GM19193 (cell line): ENCODE measurements around the gene CALR3.

Source experiments
- POLR2A ChIP-seq: IDR thresholded peaks from 4 replicates; pipeline ENCODE4 v1.6.1; 2011; ENCODE audit not compliant: insufficient read depth, insufficient read length; ENCODE audit errors: extremely low read depth

Gene CALR3

GRCh38 chr19:16449330-16449961, 46.5 kb downstream of the CALR3 start:
- TF ChIP-seq POLR2A: no peak

- TF ChIP-seq POLR2A: peak; percentile 12
Measured at GRCh38 chr19:16446724-16447368, 49.1 kb downstream of the CALR3 start.

GRCh38 chr19:16446108-16446723, 49.8 kb downstream of the CALR3 start:
- peak; percentile 51 for TF ChIP-seq POLR2A

- TF ChIP-seq POLR2A: peak; percentile 51
Measured at GRCh38 chr19:16445238-16446107, 50.5 kb downstream of the CALR3 start.

- no peak for TF ChIP-seq POLR2A
Measured at GRCh38 chr19:16444269-16444600, 51.7 kb downstream of the CALR3 start.

GRCh38 chr19:16442386-16443276, 53.3 kb downstream of the CALR3 start:
- TF ChIP-seq POLR2A: no peak

- TF ChIP-seq POLR2A: no peak
Measured at GRCh38 chr19:16441661-16442162, 54.3 kb downstream of the CALR3 start.

- no peak for TF ChIP-seq POLR2A
Measured at GRCh38 chr19:16436780-16437332, 59.1 kb downstream of the CALR3 start.

GRCh38 chr19:16435999-16436650, 59.8 kb downstream of the CALR3 start:
- no peak for TF ChIP-seq POLR2A

GRCh38 chr19:16435238-16435917, 60.6 kb downstream of the CALR3 start:
- TF ChIP-seq POLR2A: no peak

GRCh38 chr19:16433986-16434385, 62.0 kb downstream of the CALR3 start:
- no peak for TF ChIP-seq POLR2A

GRCh38 chr19:16429759-16430091, 66.2 kb downstream of the CALR3 start:
- no peak for TF ChIP-seq POLR2A
